Measurements from ENCODE around the gene GLS2.

The GLS2 gene

GRCh38 chr12:56437430-56438176 lies 50.4 kb downstream of the GLS2 start:
- no peak for DNase-seq

- DNase-seq, result no peak
These were observed 53.1 kb downstream of the GLS2 start for GRCh38 chr12:56434828-56435227.

- no peak for DNase-seq
These were observed 56.1 kb downstream of the GLS2 start for GRCh38 chr12:56431850-56432249.

GRCh38 chr12:56431288-56431687 lies 56.7 kb downstream of the GLS2 start:
- DNase-seq, result no peak

- DNase-seq, result no peak
These were observed 62.0 kb downstream of the GLS2 start for GRCh38 chr12:56425940-56426438.

GRCh38 chr12:56425193-56425592 lies 62.8 kb downstream of the GLS2 start:
- no peak for DNase-seq

Data from NCI-H446 (cell line).